H1 (cell line): ENCODE results near the gene CAPNS1. TPM values are rescaled to one million over a fixed set of nuclear protein-coding genes. Genes with fewer than 3 reads are reported as not detected.

Source experiments
- BCL11A ChIP-seq, 2 experiments: IDR thresholded peaks; one replicate each; pipeline ENCODE4 v1.6.1; 2011; ENCODE audit warnings: low read depth in 2 of 2, low read length in 2 of 2, mild to moderate bottlenecking in 2 of 2
- EP300 ChIP-seq, 2 experiments: IDR thresholded peaks; 1 replicate in 1 of 2; 2 replicates in 1 of 2; pipeline ENCODE4 v1.6.1; 2011 to 2012; ENCODE audit warnings: low read depth in 2 of 2, low read length in 2 of 2, mild to moderate bottlenecking in 2 of 2, borderline replicate concordance in 1 of 2, inconsistent platforms in 1 of 2, moderate library complexity in 1 of 2
- EZH2 ChIP-seq: fragments of 200-600 bp; sonication (generic); IDR thresholded peaks from 2 replicates; pipeline ENCODE4 v1.7.1; 2012; ENCODE audit warnings: low read depth, mild to moderate bottlenecking, moderate library complexity, low read length, inconsistent platforms; ENCODE audit not compliant: severe bottlenecking
- HDAC2 ChIP-seq, 2 experiments: fragments of 300-600 bp in 1 of 2; sonication (generic) in 1 of 2; IDR thresholded peaks; 2 replicates each; pipeline ENCODE4 v1.6.1; 2011 to 2012; ENCODE audit warnings: low read depth in 2 of 2, low read length in 2 of 2, mild to moderate bottlenecking in 2 of 2, moderate library complexity in 2 of 2, borderline replicate concordance in 1 of 2, inconsistent platforms in 1 of 2
- HDAC6 ChIP-seq: IDR thresholded peaks from one replicate; pipeline ENCODE4 v1.7.1; 2012; ENCODE audit warnings: low read depth, mild to moderate bottlenecking, inconsistent platforms, low read length, moderate library complexity
- JUN ChIP-seq: IDR thresholded peaks from 2 replicates; pipeline ENCODE4 v1.6.1; 2011; ENCODE audit warnings: low read depth, mild to moderate bottlenecking, improper control_type of control experiment, low read length
- MAX ChIP-seq: IDR thresholded peaks from 2 replicates; pipeline ENCODE4 v1.6.1; 2012; ENCODE audit warnings: inconsistent platforms
- NANOG ChIP-seq: IDR thresholded peaks from 2 replicates; pipeline ENCODE4 v1.6.1; 2011; ENCODE audit warnings: low read length, low read depth, mild to moderate bottlenecking, inconsistent platforms; ENCODE audit not compliant: insufficient read depth, poor library complexity, severe bottlenecking
- NRF1 ChIP-seq: IDR thresholded peaks from 2 replicates; pipeline ENCODE4 v1.6.1; 2011; ENCODE audit warnings: mild to moderate bottlenecking, low read depth, low read length, improper control_type of control experiment
- PHF8 ChIP-seq: fragments of 200-600 bp; sonication (generic); conservative IDR thresholded peaks from 2 replicates; pipeline ENCODE4 v1.7.1; 2012; ENCODE audit warnings: low read depth, mild to moderate bottlenecking, inconsistent platforms, low read length, moderate library complexity
- POLR2A ChIP-seq, 2 experiments: IDR thresholded peaks; 1 replicate in 1 of 2; 2 replicates in 1 of 2; pipeline ENCODE4 v1.6.1; 2011; ENCODE audit warnings: low read depth in 2 of 2, low read length in 2 of 2, mild to moderate bottlenecking in 2 of 2; ENCODE audit errors: control extremely low read depth in 1 of 2
- POLR2AphosphoS5 ChIP-seq: IDR thresholded peaks from 2 replicates; pipeline ENCODE4 v1.6.1; 2011; ENCODE audit warnings: low read depth, low read length
- POU5F1 ChIP-seq: IDR thresholded peaks from 2 replicates; pipeline ENCODE4 v1.6.1; 2011; ENCODE audit warnings: low read depth, mild to moderate bottlenecking, low read length, moderate library complexity
- RBBP5 ChIP-seq: IDR thresholded peaks from 2 replicates; pipeline ENCODE4 v1.7.1; 2012; ENCODE audit warnings: low read depth, mild to moderate bottlenecking, inconsistent platforms, low read length, moderate library complexity, borderline replicate concordance
- SIN3A ChIP-seq, 2 experiments: IDR thresholded peaks in 1 of 2; conservative IDR thresholded peaks in 1 of 2; 2 replicates each; pipeline ENCODE4 v1.6.1; 2011 to 2012; ENCODE audit warnings: low read length in 2 of 2, improper control_type of control experiment in 1 of 2, low read depth in 1 of 2, mild to moderate bottlenecking in 1 of 2
- SIRT6 ChIP-seq: IDR thresholded peaks from one replicate; pipeline ENCODE4 v1.7.1; 2012; ENCODE audit warnings: low read length, inconsistent platforms
- SIX5 ChIP-seq: IDR thresholded peaks from 2 replicates; pipeline ENCODE4 v1.6.1; 2011; ENCODE audit warnings: mild to moderate bottlenecking, low read depth, low read length
- SP4 ChIP-seq: IDR thresholded peaks from 2 replicates; pipeline ENCODE4 v1.6.1; 2012; ENCODE audit warnings: low read length, inconsistent platforms
- TAF1 ChIP-seq: IDR thresholded peaks from 2 replicates; pipeline ENCODE4 v1.6.1; 2011; ENCODE audit warnings: mild to moderate bottlenecking, low read depth, low read length
- TCF12 ChIP-seq: IDR thresholded peaks from 2 replicates; pipeline ENCODE4 v1.6.1; 2011; ENCODE audit warnings: low read depth, mild to moderate bottlenecking, low read length
- TEAD4 ChIP-seq: IDR thresholded peaks from 2 replicates; pipeline ENCODE4 v1.6.1; 2012; ENCODE audit warnings: low read depth, low read length, inconsistent platforms, mixed read lengths
- USF2 ChIP-seq: IDR thresholded peaks from 2 replicates; pipeline ENCODE4 v1.6.1; 2011; ENCODE audit warnings: low read length, improper control_type of control experiment
- polyA plus RNA-seq, 7 experiments: library from polyadenylated mRNA; depleted of rRNA in 3 of 7; stranded (reverse) in 5 of 7; unstranded in 2 of 7; fragments of >200 nt in 5 of 7; fragments of 200-250 nt in 2 of 7; gene quantifications; 1 replicate in 5 of 7; 2 replicates in 1 of 7; 4 replicates in 1 of 7; pipeline versions ENCODE4 v1.2.1 to v1.2.3, GENCODE V29; 2011 to 2013; ENCODE audit warnings: missing spikeins in 2 of 7, mixed read lengths in 2 of 7
- total RNA-seq: library from RNA; stranded (reverse); fragmentation: NEBNext Ultra II Directional; extraction: Animal tissue kit (Norgen Biotek cat#: 25700); gene quantifications from 2 replicates; pipeline ENCODE4 v1.2.1, GENCODE V29; 2021

Gene CAPNS1
- total and polyA plus RNA-seq, 2 of the 8 experiments (the other 6 are each of a cell fraction or from before 2014, with no cell fraction given) = 382 to 438 TPM

- peak; percentile 84 for TF ChIP-seq NRF1
- TF ChIP-seq HDAC6 = no peak
- no peak for TF ChIP-seq TEAD4
- peak; percentile 26; the same call in 1 of the 2 replicates for TF ChIP-seq JUN
- no peak for TF ChIP-seq TCF12
- no peak; the same call in 1 of the 2 replicates for TF ChIP-seq POLR2AphosphoS5
- peak; percentile 50 for TF ChIP-seq MAX
- no peak; a peak in 1 of 4 replicates for TF ChIP-seq HDAC2 (IDR thresholded peaks at IDR 0.05; ENCODE audit: borderline replicate concordance in 1 of 2, low read depth in 2 of 2, low read length in 2 of 2)
- TF ChIP-seq TAF1 = peak; percentile 67
- TF ChIP-seq SP4 = no peak
- no peak for TF ChIP-seq SIX5
- TF ChIP-seq BCL11A (IDR thresholded peaks at IDR 0.05; ENCODE audit: low read depth in 2 of 2, low read length in 2 of 2) = no peak
- no peak for TF ChIP-seq NANOG
- no peak for TF ChIP-seq POU5F1
- no peak for TF ChIP-seq PHF8
- 0 out of 2 replicates have a peak, but pooled peaks have one; percentile 83 for TF ChIP-seq RBBP5
- no peak for TF ChIP-seq USF2
- TF ChIP-seq SIRT6 = no peak
- TF ChIP-seq EP300 (IDR thresholded peaks at IDR 0.05; ENCODE audit: borderline replicate concordance in 1 of 2, low read depth in 2 of 2, low read length in 2 of 2) = peak in 1 of 2 experiments; percentile 16; a peak in 1 of 3 replicates
- peak; percentile 46 to 68; a peak in 2 of 4 replicates for TF ChIP-seq SIN3A (conservative IDR thresholded peaks at IDR 0.05 in 1 of 2, IDR thresholded peaks at IDR 0.05 in 1 of 2; ENCODE audit: low read depth in 1 of 2, low read length in 2 of 2)
- no peak for TF ChIP-seq EZH2
- peak in 1 of 2 experiments; percentile 72; a peak in 1 of 3 replicates for TF ChIP-seq POLR2A (IDR thresholded peaks at IDR 0.05; ENCODE audit: control extremely low read depth in 1 of 2, low read depth in 2 of 2, low read length in 2 of 2)
These were observed at the start of gene CAPNS1 (continued) for GRCh38 chr19:36139473-36140303.
